ENCODE measurements around the gene ECD.

ECD gene

DNA sequence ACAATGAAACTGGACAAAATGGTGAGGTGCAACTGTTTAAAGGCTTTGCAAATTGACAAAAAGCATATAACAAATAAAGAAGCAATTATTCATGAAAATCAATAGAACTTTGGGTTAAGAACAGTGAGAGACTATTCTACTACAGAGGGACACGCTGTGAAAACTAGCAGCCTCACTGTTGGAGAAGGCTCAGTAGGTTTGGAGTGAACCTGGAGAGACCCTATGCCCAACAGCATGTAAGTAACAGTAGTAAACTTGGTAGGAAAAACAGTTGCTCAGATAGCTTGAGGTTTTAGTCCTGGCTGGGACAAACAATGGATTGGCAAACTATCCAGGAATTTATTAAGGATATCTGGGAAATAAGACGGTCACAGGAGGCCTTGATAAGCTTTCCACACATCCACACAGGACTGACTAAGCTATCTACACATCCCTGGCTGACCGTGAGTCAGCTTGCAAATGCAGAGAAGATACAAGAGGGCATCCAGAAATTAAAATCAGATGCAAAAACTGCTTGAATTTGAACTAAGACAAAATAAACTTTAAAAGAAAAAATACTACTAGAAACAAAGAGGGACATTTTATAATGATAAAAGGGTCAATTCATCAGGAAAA lies 16.0 kb upstream of the ECD start:
- no peak overlapping the region for H3K4me3 ChIP-seq (ENCODE audit: low read length)
- H3K36me3 ChIP-seq (ENCODE audit: control insufficient read depth, insufficient read depth, low read length, severe bottlenecking), result peaks cover 25% of the 10 kb centered on the region
- H3K9ac ChIP-seq (ENCODE audit: low read length), result peak overlapping the region; percentile 28
- peaks cover 13% of the 10 kb centered on the region for H3K4me1 ChIP-seq (ENCODE audit: control insufficient read depth, insufficient read depth, low read length)
- peak; percentile 11 for DNase-seq (ENCODE audit: low read depth)
- H3K27me3 ChIP-seq (replicated peaks; ENCODE audit: control insufficient read depth, insufficient read depth, low read length), result no peaks in the 10 kb centered on the region
- peaks cover 10% of the 10 kb centered on the region for H3K9me3 ChIP-seq (ENCODE audit: control insufficient read depth, low read length)

DNA sequence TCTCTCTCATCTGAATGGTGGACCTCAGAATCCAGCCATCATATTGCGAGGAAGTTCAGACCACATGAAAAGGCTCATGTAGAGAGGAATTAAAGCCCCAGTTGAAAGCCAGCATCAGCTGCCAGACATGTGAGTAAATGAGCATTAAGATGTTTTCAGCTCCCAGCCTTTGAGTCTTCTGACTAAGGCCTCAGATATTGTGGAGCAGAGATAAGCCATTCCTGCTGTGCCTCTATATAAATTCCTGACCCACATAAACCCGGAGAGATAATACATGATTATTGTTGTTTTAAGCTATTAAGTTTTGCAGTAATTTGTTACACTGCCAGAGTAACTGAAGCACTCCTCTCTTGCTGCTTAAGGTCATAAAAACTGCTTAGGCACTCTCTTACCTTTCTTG lies 14.8 kb upstream of the ECD start:
- no peaks in the 10 kb centered on the region for H3K27me3 ChIP-seq (replicated peaks; ENCODE audit: control insufficient read depth, insufficient read depth, low read length)
- peaks cover 10% of the 10 kb centered on the region for H3K9me3 ChIP-seq (ENCODE audit: control insufficient read depth, low read length)
- DNase-seq (ENCODE audit: low read depth), result no peak
- no peak overlapping the region for H3K9ac ChIP-seq (ENCODE audit: low read length)
- peaks cover 33% of the 10 kb centered on the region for H3K36me3 ChIP-seq (ENCODE audit: control insufficient read depth, insufficient read depth, low read length, severe bottlenecking)
- peaks cover 13% of the 10 kb centered on the region for H3K4me1 ChIP-seq (ENCODE audit: control insufficient read depth, insufficient read depth, low read length)
- H3K4me3 ChIP-seq (ENCODE audit: low read length), result no peak overlapping the region

DNA sequence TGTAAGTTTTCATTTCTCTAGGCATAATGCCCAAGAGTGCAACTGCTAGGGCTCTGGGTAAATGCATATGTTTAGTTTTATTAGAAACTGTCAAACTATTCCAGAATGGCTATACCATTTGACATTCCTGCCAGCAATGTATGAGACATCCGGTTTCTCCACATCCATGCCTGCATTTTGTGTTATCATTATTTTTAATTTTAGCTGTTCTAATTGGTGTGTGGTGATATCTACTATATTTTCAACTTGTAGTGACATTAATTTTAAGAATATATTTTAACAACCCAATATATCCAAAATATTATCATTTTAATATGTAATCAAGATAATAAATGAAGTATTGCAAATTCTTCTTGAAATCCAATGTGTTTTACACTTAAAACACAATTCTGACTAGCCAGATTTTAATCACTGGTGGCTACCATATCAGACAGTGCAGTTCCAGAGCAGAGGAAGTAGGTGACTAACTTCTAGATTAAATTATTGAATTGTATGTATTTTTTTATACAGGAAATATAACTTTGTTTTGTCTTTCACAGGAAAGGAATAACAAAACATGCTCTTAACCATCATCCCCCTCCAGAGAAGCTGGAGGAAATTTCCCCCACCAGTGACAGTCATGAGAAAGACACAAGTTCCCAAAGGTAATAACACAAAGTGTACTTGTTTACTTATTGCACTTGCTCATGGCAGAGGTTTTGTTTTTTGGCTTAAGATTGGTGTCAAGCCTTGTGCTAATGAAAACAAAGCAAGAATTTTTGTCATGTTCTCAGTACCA lies 6.5 kb upstream of the ECD start:
- no peak overlapping the region for H3K4me3 ChIP-seq (ENCODE audit: low read length)
- H3K27me3 ChIP-seq (replicated peaks; ENCODE audit: control insufficient read depth, insufficient read depth, low read length), result no peaks in the 10 kb centered on the region
- H3K9ac ChIP-seq (ENCODE audit: low read length), result no peak overlapping the region
- no peak for DNase-seq (ENCODE audit: low read depth)
- H3K4me1 ChIP-seq (ENCODE audit: control insufficient read depth, insufficient read depth, low read length), result no peaks in the 10 kb centered on the region
- H3K9me3 ChIP-seq (ENCODE audit: control insufficient read depth, low read length), result no peaks in the 10 kb centered on the region
- H3K36me3 ChIP-seq (ENCODE audit: control insufficient read depth, insufficient read depth, low read length, severe bottlenecking), result peaks cover 32% of the 10 kb centered on the region

DNA sequence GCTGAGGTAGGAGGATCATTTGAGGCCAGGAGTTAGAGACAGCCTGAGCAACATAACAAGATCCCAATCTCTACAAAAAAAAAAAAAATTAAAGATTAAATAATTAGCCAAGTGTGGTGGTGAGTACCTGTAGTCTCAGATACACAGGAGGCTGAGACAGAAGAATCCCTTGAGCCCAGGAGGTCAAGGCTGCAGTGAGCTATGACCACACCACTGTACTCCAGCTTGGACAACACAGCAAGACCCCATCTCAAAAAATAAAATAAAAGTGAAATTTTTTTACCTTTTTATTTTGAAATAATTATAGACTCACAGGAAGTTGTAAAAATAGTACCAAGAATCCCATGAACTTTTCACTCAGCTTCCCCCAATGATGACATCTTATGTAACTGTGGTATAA lies 5.1 kb upstream of the ECD start:
- Histone ChIP-seq H3K27me3 (replicated peaks; ENCODE audit: control insufficient read depth, insufficient read depth, low read length) (no peaks in the 10 kb centered on the region), H3K36me3 (ENCODE audit: control insufficient read depth, insufficient read depth, low read length, severe bottlenecking) (peaks cover 24% of the 10 kb centered on the region), H3K4me1 (ENCODE audit: control insufficient read depth, insufficient read depth, low read length) (peaks cover 7% of the 10 kb centered on the region), H3K9ac (ENCODE audit: low read length) (no peak overlapping the region), H3K9me3 (ENCODE audit: control insufficient read depth, low read length) (no peaks in the 10 kb centered on the region), H3K4me3 (ENCODE audit: low read length) (no peak overlapping the region)
- no peak for DNase-seq (ENCODE audit: low read depth)

DNA sequence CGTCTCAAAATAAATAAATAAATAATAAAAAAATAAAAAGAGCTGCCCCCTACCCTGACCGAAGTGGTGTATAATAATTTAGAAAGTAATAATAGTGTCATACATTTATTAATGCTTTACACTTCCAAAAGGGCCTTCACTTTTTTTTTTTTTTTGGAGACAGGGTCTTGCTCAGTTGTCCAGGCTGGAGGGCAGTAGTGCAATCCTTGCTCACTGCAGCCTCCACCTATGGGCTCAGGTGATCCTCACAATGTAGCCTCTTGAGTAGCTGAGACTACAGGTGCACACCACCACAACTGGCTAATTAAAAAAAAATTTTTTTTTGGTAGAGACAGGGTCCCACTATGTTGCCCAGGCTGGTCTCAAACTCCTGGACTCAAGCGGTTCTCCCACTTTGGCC lies 1.5 kb upstream of the ECD start:
- H3K4me1 ChIP-seq (ENCODE audit: control insufficient read depth, insufficient read depth, low read length), result peaks cover 22% of the 10 kb centered on the region
- no peak overlapping the region for H3K9ac ChIP-seq (ENCODE audit: low read length)
- peak overlapping the region; percentile 99 for H3K4me3 ChIP-seq (ENCODE audit: low read length)
- DNase-seq (ENCODE audit: low read depth), result no peak
- H3K36me3 ChIP-seq (ENCODE audit: control insufficient read depth, insufficient read depth, low read length, severe bottlenecking), result no peaks in the 10 kb centered on the region
- no peaks in the 10 kb centered on the region for H3K27me3 ChIP-seq (replicated peaks; ENCODE audit: control insufficient read depth, insufficient read depth, low read length)
- H3K9me3 ChIP-seq (ENCODE audit: control insufficient read depth, low read length), result no peaks in the 10 kb centered on the region

DNA sequence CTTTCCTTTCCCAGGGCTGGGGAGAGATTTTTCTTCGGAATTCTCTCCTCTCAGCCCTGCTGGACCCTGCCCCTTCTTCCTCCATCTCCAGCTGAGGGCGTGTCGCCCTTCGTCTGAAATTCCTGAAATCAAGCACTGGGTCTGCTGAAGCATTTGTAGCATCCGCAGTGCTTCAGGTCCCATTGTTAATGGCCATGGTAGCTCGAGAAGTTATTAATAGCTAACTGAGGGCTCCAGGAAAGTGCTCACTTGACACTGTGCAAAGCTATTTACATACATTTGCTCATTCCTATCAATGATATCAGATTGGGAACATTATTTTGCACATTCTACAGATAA lies 626 bp upstream of the ECD start:
- Histone ChIP-seq H3K9me3 (ENCODE audit: control insufficient read depth, low read length) (no peaks in the 10 kb centered on the region), H3K36me3 (ENCODE audit: control insufficient read depth, insufficient read depth, low read length, severe bottlenecking) (peaks cover 4% of the 10 kb centered on the region)
- no peak for DNase-seq (ENCODE audit: low read depth)

DNA sequence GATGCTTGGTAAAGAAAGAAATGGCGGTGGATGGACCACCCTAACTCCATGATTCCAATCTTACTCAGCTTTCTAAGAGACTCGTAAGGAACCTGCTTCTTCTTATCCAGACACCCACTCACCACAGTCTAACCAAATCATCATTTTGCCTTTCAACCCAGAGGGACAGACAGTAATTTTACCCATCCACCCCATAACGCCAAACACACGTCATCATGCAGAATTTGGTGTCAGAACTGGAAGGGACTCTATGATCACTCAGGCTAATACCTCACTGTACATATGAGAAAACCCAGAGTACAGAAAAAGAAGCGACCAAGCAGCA lies 388 bp downstream of the ECD start:
- Histone ChIP-seq H3K4me1 (ENCODE audit: control insufficient read depth, insufficient read depth, low read length) (peaks cover 36% of the 10 kb centered on the region), H3K36me3 (ENCODE audit: control insufficient read depth, insufficient read depth, low read length, severe bottlenecking) (peaks cover 14% of the 10 kb centered on the region), H3K27me3 (replicated peaks; ENCODE audit: control insufficient read depth, insufficient read depth, low read length) (no peaks in the 10 kb centered on the region), H3K9ac (ENCODE audit: low read length) (peak overlapping the region; percentile 99), H3K9me3 (ENCODE audit: control insufficient read depth, low read length) (no peaks in the 10 kb centered on the region), H3K4me3 (ENCODE audit: low read length) (peak overlapping the region; percentile 99)
- peak; percentile 58 for DNase-seq (ENCODE audit: low read depth)

More for the DNA sequence above, 626 bp upstream of the ECD start:
- Histone ChIP-seq H3K4me3 (ENCODE audit: low read length) (peak overlapping the region; percentile 99), H3K9ac (ENCODE audit: low read length) (peak overlapping the region; percentile 99), H3K27me3 (replicated peaks; ENCODE audit: control insufficient read depth, insufficient read depth, low read length) (no peaks in the 10 kb centered on the region), H3K4me1 (ENCODE audit: control insufficient read depth, insufficient read depth, low read length) (peaks cover 26% of the 10 kb centered on the region)

DNA sequence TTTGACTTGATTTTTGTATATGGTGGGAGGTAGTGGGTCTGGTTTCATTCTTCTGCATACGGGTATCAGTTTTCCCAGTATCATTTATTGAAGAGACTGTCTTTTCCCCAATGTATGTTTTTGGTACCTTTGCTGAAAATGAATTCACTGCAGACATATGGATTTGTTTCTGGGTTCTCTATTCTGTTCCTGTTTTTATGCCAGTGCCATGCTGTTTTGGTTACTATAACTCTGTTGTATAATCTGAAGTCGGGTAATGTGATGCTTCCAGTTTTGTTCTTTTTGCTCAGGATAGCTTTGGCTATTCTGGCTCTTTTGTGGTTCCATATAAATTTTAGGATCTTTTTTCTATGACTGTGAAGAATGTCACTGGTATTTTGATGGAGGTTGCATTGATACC lies 836 bp downstream of the ECD start:
- Histone ChIP-seq H3K4me1 (ENCODE audit: control insufficient read depth, insufficient read depth, low read length) (peaks cover 36% of the 10 kb centered on the region), H3K27me3 (replicated peaks; ENCODE audit: control insufficient read depth, insufficient read depth, low read length) (no peaks in the 10 kb centered on the region), H3K36me3 (ENCODE audit: control insufficient read depth, insufficient read depth, low read length, severe bottlenecking) (peaks cover 18% of the 10 kb centered on the region), H3K9ac (ENCODE audit: low read length) (peak overlapping the region; percentile 99), H3K9me3 (ENCODE audit: control insufficient read depth, low read length) (no peaks in the 10 kb centered on the region), H3K4me3 (ENCODE audit: low read length) (peak overlapping the region; percentile 99)
- no peak for DNase-seq (ENCODE audit: low read depth)

DNA sequence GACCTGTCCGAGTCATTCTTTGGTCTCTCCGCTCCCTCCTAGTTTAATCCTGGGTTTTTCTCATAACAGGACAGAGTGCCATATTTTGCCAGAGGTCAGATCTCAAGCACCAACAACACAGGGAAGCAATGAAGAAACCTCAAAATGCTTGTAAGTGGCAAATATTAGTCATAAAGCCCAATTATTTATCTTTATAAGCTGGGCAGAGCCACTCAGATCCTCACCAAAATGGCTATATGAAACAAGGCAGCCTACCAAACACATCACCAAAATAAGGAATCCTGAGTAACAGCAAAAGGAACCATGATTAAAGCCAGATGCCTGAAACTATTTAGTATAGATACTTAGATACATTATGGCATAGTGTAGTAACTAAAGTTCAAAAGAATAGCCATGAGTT lies 4.7 kb downstream of the ECD start:
- H3K9ac ChIP-seq (ENCODE audit: low read length), result no peak overlapping the region
- H3K4me3 ChIP-seq (ENCODE audit: low read length), result no peak overlapping the region
- DNase-seq (ENCODE audit: low read depth), result peak; percentile 26
- peaks cover 30% of the 10 kb centered on the region for H3K4me1 ChIP-seq (ENCODE audit: control insufficient read depth, insufficient read depth, low read length)
- H3K36me3 ChIP-seq (ENCODE audit: control insufficient read depth, insufficient read depth, low read length, severe bottlenecking), result peaks cover 33% of the 10 kb centered on the region
- H3K9me3 ChIP-seq (ENCODE audit: control insufficient read depth, low read length), result no peaks in the 10 kb centered on the region
- no peaks in the 10 kb centered on the region for H3K27me3 ChIP-seq (replicated peaks; ENCODE audit: control insufficient read depth, insufficient read depth, low read length)

DNA sequence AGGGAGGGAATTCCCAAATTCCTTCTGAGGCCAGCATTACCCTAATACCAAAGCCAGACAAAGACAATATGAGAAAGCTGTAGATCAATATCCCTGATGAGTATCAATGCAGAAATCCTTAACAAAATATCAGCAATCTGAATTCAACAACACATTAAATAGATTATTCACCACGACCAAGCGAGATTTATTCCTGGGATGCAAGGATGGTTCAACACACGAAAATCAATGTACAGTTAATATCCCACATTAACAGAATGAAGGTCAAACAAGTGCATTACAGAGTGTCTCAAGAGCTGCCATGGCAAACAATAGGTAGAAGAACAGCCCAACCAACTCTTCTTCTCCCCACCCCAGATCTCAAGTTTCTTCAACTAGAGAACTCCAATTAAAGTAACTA lies 6.1 kb downstream of the ECD start:
- no peak overlapping the region for H3K4me3 ChIP-seq (ENCODE audit: low read length)
- H3K9ac ChIP-seq (ENCODE audit: low read length), result no peak overlapping the region
- H3K36me3 ChIP-seq (ENCODE audit: control insufficient read depth, insufficient read depth, low read length, severe bottlenecking), result peaks cover 39% of the 10 kb centered on the region
- peaks cover 22% of the 10 kb centered on the region for H3K4me1 ChIP-seq (ENCODE audit: control insufficient read depth, insufficient read depth, low read length)
- H3K9me3 ChIP-seq (ENCODE audit: control insufficient read depth, low read length), result no peaks in the 10 kb centered on the region
- no peak for DNase-seq (ENCODE audit: low read depth)
- H3K27me3 ChIP-seq (replicated peaks; ENCODE audit: control insufficient read depth, insufficient read depth, low read length), result no peaks in the 10 kb centered on the region

DNA sequence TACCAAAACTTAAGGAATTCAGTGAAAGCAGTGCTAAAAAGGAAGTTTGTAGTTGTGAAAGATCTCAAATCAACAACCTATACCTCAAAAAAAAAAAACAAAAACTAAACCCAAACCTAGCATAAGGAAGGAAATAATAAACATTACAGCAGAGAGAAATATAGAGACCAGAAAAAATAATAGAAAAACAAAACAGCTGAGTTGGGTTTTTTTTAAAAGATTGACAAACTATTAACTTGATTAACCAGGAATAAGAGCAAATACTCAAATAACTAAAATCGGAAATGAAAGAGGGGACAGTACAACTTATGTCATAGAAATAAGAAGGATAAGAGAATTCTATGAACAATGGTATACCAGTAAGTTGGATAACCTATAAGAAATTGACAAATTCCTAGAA lies 6.7 kb downstream of the ECD start:
- Histone ChIP-seq H3K9ac (ENCODE audit: low read length) (no peak overlapping the region), H3K27me3 (replicated peaks; ENCODE audit: control insufficient read depth, insufficient read depth, low read length) (no peaks in the 10 kb centered on the region), H3K4me1 (ENCODE audit: control insufficient read depth, insufficient read depth, low read length) (peaks cover 17% of the 10 kb centered on the region), H3K36me3 (ENCODE audit: control insufficient read depth, insufficient read depth, low read length, severe bottlenecking) (peaks cover 45% of the 10 kb centered on the region), H3K9me3 (ENCODE audit: control insufficient read depth, low read length) (no peaks in the 10 kb centered on the region), H3K4me3 (ENCODE audit: low read length) (no peak overlapping the region)
- DNase-seq (ENCODE audit: low read depth), result no peak
